HG03159 (cell line): ENCODE measurements around the gene MAFG.
A peak's percentile ranks its signal among the peaks of the same experiment; 100 is the strongest.

Source experiments
- ATAC-seq: cut with Tn5 transposase; IDR thresholded peaks from one replicate; pipeline ENCODE4 v1.9.1; 2021; ENCODE audit warnings: mild to moderate bottlenecking, moderate library complexity; ENCODE audit not compliant: unreplicated experiment

MAFG gene

DNA sequence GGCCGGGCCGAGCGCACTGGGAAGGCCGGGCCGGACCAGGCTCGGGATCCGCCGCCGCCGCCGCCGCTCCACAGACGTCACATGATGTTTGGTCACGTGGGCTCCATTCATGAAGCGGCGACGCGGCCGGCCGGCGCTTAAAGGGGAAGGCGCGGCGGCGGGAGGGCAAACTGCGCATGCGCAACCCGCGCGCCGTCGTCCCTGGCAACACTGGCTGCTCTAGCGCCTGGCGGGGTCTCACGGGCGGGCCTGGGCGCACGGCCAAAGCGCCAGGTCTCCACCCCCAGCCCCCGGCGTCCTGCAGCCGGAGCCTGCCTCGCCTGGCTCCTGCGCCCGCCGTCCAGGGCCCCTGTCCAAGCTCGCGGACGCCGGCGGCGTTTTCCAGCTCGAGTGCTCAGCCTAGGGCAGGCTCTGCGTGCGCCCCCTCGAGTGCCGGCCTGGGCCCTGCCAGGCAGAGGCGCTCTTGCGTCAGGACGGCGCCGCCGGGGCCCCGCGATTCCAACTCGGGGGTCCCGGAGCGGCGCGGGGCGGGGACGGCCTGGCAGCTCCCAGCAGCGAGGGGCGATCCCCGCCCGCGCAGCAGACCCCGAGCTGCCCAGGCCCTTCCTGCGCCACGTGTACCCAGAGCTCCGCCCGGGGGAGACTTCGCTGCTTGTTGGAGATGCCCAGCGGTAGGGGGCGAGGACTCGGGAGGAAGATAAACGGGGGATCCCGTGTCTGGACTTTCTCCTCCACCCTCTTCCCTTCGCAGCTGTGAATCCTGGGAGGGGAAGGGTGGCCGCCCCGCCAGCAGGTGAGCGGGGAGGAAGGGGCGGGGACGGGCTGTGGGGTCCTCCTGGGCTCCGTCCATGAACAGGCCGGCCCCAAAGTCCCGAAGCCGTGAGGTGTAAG lies at the start of gene MAFG:
Gene MAFG, minus strand, starts transcription at position 83 of the 891 bp plus-strand sequence. CDS start 4,550 bp downstream, outside the sequence.
- ATAC-seq = peak; percentile 59

DNA sequence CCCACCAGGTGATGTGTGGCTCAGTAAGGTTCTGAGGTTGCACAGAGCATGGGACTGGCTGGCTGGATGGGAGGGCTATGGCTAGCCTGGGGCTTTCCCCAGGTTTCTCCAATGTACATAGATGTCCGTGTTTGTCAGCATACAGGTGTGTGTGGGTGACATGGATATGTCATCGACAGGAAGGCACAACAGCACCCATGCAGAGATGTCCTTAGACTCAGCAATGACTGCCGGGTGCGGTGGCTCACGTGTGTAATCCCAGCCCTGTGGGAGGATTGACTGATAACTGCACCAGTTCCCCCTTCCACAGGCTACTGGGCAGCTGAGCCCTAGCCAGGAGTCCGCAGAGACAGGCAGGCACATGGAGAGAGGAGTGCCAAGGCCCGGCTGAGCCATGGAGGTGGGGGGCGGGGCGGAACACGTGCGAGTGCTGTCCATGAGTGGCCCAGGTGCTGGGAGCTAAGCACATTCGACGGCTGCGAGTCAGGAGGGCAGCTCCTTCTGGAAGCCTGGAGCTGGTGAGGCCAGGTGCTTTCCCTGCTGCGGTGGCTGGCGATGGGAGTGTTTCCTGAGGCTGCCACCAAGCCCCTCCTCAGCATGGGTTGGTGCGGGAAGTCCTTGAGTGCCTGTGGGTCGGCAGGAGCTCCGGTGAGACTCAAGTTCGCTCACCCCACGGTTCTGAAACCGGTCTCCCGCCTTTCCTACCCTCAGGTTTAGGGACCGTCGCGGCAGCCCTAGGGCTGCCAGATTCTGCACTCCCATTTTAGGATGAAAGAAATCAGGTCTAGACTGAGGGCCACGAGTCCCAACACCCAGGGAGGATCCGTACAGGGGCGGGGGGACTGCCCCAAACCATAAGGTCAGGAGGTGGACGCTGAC lies 49.0 kb upstream of the MAFG start:
- no peak for ATAC-seq

GRCh38 chr17:81973432-81973831 lies 45.9 kb upstream of the MAFG start:
- no peak for ATAC-seq

GRCh38 chr17:81968850-81969812 lies 41.6 kb upstream of the MAFG start:
- ATAC-seq = no peak

DNA sequence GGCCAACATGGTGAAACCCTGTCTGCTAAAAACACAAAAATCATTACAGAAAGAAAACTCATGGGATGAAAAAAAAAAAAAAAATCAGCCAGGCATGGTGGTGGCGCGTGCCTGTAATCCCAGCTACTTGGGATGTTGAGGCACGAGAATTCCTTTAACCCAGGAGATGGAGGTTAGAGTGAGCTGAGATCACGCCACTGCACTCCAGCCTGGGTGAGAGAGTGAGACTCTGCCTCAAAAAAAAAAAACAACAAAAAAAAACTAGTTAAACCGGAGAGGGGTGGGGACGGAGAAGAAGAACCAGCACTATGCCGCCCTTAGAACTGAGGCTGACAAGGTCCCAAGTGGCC lies 40.8 kb upstream of the MAFG start:
- ATAC-seq = no peak

GRCh38 chr17:81967533-81968395 lies 40.2 kb upstream of the MAFG start:
- ATAC-seq = no peak

DNA sequence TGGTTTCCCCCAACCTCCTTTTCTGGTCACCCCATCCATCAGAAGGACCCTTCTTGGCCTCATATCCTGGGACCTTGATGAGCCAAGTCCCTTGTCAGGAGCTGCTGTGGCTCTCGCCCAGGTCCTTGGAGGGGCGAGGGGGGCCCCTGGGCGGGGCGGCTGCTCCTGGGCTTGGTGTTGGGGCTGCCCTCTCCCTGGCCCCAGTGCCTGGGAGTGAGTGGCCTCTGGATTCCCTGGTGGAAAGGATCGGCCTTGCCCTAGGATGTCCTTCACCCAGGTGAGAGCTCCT lies 39.7 kb upstream of the MAFG start:
- no peak for ATAC-seq

- ATAC-seq = no peak
These were observed 39.1 kb upstream of the MAFG start for GRCh38 chr17:81966343-81967243.

DNA sequence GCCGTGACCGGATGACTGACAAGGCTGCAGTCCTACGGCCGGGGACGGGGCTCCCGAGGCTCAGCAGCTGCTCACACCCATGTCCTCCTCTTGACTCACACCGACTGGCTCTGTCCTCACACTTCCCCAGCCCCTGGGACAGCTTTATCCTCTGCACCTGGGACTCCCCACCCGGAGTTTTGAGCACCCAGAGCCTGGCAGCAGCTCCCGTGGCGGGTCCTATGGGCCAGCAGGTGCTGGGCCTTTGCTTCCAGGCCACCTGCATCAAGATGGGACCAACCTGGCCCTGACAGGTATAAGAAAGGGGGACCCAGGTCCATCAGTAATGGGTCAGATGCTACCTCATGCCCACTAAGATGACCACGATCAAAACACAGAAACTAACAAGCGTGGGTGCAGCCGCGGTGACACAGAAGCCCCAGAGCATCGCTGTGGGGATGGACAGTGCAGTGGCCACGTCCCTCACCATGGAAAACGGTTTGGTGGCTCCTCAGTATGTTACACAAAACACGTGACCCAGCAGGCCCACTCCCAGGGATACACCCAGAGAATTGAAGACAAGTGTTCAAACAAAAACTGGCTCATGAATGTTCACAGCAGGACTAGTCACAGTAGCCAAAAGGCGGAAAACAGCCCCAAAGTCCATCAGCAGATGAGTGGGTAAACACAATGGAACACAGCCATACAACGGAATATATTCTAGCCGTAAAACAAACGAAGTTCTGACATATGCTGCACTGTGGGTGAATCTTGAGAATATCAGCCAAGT lies 36.7 kb upstream of the MAFG start:
- no peak for ATAC-seq

DNA sequence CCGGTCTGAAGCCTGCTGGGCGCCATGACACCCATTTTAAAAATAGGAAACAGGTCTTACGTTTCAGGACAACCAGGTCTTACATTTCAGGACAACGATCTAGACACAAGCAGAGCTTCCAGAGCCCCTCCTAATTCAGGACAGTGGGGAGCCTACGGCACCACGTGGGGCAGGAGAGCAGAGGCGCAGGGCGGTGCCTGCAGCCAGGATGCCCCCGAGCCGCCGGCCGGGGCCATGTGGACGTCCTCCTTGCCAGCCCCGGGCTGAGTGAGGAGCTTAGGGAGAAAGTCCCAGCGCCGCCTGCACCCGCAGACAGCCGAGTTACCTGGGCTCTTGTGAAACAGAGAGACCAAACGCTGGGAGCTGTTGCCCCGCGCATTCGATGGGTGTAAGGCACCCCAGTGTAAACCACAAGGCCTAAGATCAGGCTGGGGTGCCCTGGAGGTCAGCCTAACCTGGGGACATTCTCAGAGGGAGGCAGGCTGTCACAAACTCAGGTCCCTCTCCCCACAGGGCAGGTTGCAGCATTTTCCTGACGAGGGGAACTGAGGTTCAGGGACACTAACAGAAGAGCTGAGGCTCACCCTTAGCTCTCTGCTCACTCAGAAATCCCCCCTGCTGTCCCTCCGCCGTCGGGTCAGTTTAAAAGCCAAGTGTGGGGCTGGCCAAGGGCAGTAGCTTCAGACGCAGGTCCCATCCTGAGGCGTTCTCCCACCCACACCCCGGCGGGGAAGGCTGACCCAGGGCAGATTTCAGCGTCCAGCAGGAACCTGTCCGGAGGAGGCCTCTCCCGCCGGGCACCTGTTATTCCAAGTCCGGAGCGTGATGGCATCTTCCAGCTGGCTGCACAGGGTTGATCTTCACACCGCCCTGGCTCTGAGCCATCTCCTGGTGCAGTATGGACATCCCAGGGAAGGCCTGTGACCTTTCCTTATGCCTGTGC lies 35.2 kb upstream of the MAFG start:
- no peak for ATAC-seq

GRCh38 chr17:81961521-81962498 lies 34.3 kb upstream of the MAFG start:
- no peak for ATAC-seq

DNA sequence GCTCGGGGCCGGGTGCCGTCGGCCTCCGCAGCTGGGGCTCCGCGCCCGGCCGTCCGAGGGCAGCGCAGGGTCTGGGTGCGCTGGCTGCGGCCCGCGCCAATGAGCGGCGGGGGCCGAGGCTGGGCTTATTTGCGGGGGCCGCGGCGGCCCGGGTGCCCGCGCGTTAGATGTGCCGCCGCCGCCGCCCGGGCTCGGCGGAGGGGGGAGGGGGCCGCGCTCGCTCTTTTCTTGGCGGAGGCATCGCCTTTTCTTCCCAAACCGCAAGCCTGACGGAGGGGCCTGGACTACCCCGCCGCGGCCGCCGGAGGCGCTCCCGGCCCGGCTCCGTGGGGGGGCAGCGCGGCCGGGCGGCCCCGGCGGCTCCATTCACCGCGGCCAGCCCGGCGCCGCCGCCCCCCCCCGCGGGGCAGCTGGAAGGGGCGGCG lies 33.6 kb upstream of the MAFG start, which contains the start of gene NOTUM:
Gene NOTUM, minus strand, starts transcription at position 101 of the 425 bp plus-strand sequence. CDS start 278 bp downstream, outside the sequence.
- ATAC-seq = no peak

- ATAC-seq = no peak
These were observed 32.8 kb upstream of the MAFG start for GRCh38 chr17:81960130-81960958.

- no peak for ATAC-seq
These were observed 32.0 kb upstream of the MAFG start for GRCh38 chr17:81959362-81960129.
